GM21390 (cell line): ENCODE data around the gene CERT1.
"Not testable (repeated sequence)": the region's sequence is repeated elsewhere in the genome, so short reads cannot be mapped to it uniquely, and the experiment has no call there.

Source experiments
- ATAC-seq: cut with Tn5 transposase; IDR thresholded peaks from one replicate; pipeline ENCODE4 v1.9.1; 2021; ENCODE audit not compliant: unreplicated experiment

The CERT1 gene

DNA sequence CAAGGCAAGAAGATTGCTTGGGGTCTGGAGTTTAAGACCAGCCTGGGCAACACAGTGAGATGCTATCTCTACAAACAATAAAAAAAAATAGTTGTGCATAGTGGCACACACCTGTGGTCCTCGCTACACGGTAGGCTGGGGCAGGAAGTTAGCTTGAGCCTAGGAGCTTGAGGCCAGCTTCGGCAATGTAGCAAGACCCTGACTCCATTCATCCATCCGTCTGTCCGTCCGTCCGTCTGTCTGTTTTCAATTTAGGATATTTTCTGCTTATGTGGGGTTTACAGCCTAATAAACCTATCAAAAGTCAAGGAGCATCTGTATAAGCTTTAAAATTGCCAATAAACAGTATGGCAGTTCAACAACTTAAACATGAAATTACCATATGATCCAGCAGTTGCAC is 154.7 kb downstream of the CERT1 start:
- ATAC-seq = no peak

DNA sequence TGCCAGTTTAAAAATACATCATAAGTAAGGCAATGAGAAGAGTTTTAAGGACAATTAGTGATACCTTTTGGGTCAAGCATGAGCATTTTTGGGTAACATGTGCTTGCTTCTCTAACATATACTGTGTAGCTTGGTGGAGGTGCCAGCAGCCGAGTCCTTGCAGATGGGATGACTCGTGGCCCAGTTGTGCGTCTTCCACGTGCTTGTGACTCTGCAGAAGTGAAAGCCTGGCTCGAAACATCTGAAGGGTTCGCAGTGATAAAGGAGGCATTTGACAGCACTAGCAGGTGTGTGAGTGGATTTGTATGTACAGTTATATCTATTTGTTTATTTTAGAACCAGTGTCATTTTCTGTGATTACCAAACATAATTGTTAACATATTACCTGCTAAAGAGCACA is 156.2 kb downstream of the CERT1 start:
- no peak for ATAC-seq

DNA sequence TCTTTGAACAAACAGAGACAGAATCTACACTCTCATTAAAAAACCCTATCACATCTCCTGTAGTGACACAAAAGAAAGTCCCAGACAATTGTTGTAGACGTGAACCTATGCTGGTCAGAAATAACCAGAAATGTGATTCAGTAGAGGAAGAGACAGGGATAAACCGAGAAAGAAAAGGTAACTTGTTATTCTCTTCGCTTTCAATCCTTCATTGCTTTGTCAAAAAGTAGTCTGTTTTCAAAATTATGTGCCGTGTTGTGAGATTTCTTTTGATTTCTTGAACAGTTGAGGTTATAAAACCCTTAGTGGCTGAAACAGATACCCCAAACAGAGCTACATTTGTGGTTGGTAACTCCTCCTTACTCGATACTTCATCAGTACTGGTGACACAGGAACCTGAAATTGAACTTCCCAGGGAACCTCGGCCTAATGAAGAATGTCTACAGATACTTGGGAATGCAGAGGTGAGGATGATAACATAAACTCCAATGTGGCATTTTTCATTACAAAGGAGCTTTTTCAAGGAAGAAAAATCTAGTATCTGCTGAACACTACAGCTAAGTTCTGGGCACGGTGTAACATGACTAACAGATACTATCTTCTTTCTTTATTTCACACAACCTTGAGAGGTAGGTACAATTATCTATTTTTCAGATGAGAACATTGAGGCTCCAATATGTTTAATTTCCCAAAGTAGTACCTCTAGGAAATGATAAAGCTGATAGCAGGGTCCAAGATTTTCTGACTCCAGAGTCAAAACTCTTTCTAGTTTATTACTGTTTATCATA is 160.1 kb downstream of the CERT1 start:
- no peak for ATAC-seq

DNA sequence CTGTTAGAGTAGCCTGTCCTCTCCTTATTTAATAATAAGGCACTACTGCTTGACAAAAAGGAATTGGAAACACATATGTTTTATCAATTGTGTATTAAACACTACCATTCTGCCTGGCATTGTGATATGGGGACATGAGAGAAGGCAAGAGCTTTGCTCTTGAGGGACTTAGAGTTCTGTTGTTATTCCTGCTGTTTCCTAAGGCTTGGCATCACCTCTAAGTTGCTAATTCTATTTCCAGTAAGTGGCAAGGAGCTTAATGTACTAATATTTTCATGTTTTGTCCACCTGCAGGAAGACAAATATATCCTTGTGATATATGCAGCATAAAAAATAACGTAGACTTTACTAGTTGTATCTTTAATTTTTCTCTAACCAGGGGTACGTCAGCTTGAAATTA is 161.8 kb downstream of the CERT1 start:
- ATAC-seq = no peak

DNA sequence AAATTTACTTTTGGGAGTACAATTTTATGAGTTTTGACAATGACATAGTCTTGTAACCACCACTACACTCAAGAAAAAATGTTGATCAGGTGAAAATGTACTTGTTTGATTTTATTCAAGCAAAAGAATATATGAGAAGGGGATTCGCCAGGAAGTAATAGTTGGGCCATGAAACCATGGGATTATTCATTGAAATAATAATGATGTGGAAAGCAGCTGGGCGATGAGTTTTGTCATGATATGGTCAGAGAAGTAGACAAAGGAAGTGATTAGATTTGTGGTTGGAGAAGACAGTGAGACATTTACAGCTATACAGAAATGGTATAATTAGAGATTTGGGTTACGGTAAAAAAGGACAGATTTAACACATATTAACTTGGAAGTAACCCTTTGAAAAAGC is 163.2 kb downstream of the CERT1 start:
- no peak for ATAC-seq

DNA sequence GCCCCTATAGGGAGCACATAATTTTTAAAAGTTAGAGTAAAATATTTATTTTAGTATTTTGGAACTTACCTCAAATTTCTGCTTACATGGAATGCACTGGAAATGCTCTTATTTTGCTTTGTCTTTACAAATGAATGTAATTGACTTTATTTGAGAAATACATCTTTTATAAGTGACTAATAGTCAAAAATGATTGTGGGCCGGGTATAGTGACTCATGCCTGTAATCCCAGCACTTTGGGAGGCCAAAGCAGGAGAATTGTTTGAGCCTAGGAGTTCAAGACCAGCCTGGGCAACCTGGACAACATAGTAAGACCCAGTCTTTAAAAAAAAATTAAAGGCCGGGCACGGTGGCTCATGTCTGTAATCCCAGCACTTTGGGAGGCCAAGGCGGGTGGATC is 168.6 kb downstream of the CERT1 start:
- ATAC-seq = no peak

DNA sequence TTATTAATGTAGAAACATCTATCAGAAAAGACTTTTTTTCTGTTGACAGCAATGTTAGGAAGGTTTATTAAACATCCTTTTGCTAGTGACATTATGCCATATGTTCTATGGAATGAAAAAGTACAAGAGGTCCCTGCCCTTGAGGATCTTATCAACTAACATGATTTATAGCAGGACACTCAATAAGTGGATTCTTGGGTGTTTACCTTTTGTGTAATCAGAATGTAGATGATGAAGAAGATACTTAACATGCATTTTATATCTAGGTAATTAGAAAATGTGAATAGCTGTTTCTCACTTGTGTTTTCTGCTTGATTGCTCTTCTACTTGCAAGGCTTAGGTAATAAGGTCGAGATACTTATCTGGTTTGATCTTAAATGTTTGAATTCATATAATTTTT is 169.5 kb downstream of the CERT1 start:
- ATAC-seq = no peak

DNA sequence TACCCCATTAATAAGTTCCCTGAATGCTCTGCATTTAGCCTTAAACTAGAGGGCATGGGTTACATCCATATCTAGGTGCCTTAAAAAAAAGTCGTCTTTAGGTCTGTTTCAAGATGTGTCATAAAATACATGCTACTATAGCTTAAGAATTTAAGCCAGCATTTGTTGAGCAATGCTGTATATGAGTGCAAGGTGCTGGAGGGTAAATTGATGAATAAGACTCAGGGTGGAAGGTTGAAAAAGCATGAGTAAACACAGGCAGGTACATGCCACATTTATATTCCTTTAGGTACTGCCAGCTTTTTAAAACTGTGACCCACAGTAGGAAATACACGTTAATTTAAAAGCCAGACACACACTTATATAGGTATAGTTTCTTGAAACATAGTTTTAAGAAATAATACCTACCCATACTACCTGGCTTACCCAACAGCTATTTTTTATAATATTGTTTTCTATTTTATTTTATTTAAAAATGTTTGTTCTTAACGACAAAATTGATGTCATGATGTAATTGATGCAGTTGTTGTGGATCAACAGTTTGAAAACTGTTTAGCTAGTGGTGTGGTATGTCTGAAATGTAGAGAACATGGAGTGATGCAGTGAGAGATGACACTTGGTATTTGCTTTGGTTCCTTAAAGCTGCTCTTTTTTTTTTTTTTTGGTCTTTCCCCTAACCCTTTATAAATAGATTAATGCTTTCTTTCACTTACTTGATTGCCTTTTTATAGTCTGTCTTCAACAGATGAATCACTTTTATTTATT is 170.5 kb downstream of the CERT1 start:
- ATAC-seq = no peak

DNA sequence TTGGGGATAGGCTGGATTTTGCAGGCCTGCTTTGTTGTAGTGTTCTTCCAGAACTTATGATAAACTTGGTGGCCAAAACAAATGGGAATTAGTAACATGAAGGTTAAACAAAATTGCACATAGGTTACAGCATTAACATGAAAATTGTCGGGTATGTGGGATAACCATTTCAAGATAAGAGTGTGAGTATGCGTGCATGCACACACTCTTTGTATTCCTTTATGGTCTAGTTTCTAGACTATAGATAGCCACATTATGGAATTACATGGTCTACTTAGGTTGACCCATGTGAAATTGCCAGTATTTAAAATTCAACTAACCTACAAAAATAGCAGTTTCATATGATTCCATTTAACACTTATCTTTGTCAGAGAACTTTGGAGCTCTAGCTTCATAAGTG is 173.0 kb downstream of the CERT1 start:
- ATAC-seq = no peak

DNA sequence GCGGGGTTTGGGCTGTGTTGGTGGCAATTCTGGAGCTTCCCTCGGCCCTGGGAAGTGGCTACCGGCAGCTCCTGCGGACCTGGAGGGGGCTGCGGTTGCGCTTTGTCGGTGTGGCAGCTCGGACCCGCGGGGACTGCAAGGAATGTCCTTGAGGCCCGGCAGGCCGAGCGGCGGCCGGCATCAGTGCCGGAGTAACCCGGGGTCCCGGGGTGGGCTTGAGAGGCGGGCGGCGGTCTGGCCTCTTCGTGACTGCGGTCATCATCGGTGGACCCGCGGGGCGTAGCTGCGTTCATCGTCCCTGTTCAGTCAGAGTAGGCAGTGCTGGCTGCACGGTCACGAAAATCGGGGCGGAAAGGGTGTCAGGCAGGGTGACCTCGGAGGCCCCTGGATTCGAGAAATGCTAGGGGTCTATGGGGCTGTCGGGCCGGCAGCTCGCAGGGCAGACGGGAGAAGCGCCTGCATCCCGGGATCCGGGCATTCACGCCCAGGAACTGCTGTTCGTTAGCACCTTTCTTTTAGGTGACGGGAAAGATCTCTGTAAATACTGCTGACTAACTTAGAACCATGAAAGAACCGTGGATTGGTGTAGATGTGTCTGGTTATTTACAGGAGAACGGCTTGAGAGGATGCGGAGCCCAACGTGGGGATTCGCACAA is 173.9 kb downstream of the CERT1 start:
- ATAC-seq = peak; percentile 2

DNA sequence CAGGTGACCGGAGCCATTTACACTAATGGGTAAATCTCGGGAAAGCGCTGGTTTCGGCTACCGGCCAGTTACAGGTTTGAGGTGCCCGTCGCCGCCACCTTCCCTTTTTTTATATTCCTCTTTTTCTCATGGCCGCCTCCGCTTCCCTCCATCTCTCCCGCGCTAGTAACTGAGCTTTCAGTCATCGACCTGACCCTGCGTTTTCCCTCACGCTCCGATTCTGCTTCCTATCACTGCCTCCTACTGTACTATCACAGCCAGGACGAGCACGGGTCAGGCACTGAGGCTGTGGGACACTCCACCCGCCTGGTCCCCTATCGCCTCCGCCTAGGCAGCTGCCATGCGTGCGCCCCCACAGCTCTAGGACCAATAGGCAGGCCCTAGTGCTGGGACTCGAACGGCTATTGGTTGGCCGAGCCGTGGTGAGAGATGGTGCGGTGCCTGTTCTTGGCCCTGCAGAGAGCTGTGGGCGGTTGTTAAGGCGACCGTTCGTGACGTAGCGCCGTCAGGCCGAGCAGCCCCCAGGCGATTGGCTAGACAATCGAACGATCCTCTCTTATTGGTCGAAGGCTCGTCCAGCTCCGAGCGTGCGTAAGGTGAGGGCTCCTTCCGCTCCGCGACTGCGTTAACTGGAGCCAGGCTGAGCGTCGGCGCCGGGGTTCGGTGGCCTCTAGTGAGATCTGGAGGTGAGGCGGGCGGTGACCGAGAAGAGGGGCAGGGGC is 174.7 kb downstream of the CERT1 start, which contains the start of gene HMGCR:
Gene HMGCR (plus strand): TSS at position 606 of the 722 bp plus-strand sequence. CDS start 5,386 bp downstream, outside the sequence.
- peak; percentile 98 for ATAC-seq

DNA sequence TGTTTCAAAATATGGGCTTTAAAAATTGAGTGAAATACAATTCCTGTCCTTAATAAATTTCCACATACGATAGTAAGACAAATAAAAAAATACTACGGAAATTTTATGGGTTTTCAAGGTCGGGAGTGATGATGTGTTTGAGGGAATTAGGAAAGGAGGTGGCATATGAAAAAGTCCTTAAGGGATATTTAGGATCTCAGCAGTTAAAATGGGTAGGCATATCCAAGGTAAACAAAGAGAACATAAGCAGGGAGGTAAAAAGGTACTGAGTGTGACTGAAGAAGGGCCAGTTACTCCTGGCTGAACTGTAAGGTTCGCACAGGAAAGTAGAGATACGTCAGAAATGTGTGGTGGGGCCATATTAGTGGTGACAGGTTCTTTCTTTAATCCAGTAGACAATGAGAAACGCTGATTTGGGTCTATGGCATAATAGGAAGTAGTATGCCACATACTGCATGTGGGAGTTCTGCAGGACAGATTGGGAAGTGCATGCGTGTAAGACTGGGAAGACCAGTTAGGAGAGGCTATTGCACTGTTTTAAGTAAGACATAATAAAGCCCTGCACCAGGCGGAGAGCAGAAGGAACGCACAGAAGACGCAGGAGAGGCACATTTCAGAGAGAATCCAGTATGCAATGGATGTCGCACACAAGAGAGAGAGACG is 175.3 kb downstream of the CERT1 start:
- peak; percentile 1 for ATAC-seq

DNA sequence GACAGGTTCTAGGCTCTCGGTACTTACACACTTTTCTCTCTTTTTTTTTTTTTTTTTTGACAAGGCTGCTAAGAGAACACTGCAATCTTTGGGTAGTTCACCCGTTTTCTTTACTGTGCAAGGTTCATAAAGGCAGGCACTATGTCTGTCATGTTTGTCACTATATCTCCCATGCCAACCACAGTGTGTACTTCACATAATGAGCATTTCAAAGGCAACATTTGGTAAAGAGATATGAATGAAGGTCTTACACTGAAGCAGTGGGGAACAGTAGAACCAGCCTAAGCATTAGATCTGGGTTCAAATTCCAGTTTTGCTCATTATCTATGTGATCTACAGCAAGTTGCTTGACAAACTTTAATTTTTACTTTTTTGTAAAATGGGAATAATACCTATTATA is 175.9 kb downstream of the CERT1 start:
- no peak for ATAC-seq

DNA sequence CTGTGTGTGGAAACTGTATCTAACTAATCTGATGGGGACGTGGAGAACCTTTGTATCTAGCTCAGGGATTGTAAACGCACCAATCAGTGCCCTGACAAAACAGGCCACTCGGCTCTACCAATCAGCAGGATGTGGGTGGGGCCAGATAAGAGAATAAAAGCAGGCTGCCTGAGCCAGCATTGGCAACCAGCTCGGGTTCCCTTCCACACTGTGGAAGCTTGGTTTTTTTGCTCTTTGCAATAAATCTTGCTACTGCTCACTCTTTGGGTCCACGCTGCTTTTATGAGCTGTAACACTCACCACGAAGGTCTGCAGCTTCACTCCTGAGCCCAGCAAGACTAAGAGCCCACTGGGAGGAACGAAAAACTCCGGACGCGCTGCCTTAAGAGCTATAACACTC is 177.0 kb downstream of the CERT1 start:
- ATAC-seq = not testable (repeated sequence)

DNA sequence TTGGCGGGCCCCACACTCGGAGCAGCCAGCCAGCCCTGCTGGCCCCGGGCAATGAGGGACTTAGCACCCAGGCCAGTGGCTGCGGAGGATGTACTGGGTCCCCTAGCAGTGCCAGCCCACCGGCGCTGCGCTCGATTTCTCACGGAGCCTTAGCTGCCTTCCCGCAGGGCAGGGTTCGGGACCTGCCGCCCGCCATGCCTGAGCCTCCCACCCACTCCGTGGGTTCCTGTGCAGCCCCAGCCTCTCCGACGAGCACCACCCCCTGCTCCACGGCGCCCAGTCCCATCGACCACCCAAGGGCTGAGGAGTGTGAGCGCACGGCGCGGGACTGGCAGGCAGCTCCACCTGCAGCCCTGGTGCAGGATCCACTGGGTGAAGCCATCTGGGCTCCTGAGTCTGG is 177.7 kb downstream of the CERT1 start:
- ATAC-seq = not testable (repeated sequence)

DNA sequence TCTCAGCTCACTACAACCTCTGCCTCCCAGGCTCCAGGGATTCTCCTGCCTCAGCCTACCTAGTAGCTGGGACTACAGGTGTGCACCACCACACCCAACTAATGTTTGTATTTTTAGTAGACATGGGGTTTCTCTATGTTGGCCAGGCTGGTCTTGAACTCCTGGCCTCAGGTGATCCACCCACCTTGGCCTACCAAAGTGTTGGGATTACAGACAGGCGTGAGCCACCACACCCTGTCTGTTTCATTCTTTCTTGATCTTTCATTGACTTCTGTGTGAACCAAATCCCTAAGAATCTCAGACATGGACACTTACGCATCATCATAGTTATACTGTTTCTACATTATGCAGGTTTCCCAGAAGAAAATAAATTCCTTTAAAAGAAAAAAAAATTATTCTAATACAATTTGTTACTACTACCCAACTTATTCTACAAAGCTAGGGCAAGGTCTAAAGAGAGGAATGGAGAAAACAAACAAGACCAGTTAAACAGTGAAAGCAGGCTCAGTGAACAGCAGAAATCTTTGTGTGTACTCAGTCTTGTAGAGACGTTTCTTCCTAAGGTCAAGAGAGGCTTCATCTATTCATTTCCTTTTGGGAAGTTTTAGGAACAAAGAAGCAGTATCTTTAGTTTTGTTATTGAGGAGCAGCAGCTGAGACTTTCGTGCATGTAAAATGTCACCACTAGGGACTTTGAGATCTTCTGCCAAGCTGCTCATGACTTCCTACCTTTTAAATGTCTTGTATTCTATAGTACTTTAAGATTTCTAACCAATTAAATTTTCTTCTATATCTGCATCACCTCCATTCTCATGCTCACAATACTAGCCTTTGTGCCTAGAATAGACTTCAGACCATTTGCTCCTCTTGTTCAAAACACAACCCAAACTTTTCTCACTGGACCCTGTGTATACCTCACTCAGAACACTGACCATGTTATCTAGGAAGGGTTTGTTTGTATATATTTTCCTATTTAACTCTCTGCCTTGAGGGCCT is 180.0 kb downstream of the CERT1 start:
- ATAC-seq = no peak

DNA sequence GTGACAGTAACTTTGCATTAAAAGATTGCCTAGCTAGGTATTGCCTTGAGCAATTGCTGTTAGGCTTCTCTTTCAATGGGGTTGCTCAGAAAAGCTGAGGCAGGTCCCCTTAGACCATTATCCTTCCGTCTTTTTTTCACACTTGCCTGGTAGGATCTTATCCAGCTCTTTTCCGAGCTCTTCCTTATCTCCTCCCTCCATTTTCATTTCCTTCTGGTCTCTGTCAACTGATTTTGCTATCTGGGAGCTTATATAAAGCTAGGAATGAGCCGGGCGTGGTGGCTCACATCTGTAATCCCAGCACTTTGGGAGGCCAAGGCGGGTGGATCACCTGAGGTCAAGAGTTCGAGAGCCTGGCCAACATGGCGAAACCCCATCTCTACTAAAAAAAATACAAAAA is 181.0 kb downstream of the CERT1 start:
- ATAC-seq = no peak
